Heart right ventricle (tissue), 16 donors: ENCODE measurements around the gene RHO. TPM values are rescaled to one million over a fixed set of nuclear protein-coding genes. Genes with fewer than 3 reads are reported as not detected.

ENCODE experiments used
- ATAC-seq, 8 donors: fragments of 200-7000 bp; cut with Tn5 transposase; one replicate each; pipeline ENCODE4 v1.9.1; 2020; ENCODE audit warnings: mild to moderate bottlenecking in 8 of 8, moderate library complexity in 8 of 8, moderate number of reproducible peaks in 1 of 8
- DNase-seq, 2 donors: peaks; one replicate each; pipeline ENCODE4 v3.0.0-alpha.2; 2020
- H3K27ac ChIP-seq, 10 donors: fragments of 200-600 bp; sonication (generic) in 2 of 10; one replicate each; pipeline versions ENCODE4 v1.5.0 to v1.8.0; 2020 to 2022; ENCODE audit warnings: mild to moderate bottlenecking in 3 of 10
- H3K27me3 ChIP-seq, 7 donors: fragments of 200-600 bp; one replicate each; pipeline ENCODE4 v1.8.0; 2021 to 2022; ENCODE audit warnings: mild to moderate bottlenecking in 2 of 7
- H3K36me3 ChIP-seq, 9 donors: fragments of 200-600 bp; sonication (generic) in 1 of 9; one replicate each; pipeline versions ENCODE4 v1.5.0 to v1.8.0; 2020 to 2022; ENCODE audit warnings: mild to moderate bottlenecking in 2 of 9
- H3K4me1 ChIP-seq, 9 donors: fragments of 200-600 bp; sonication (generic) in 1 of 9; one replicate each; pipeline versions ENCODE4 v1.5.0 to v1.8.0; 2020 to 2022; ENCODE audit warnings: mild to moderate bottlenecking in 4 of 9
- H3K4me3 ChIP-seq, 10 donors: fragments of 200-600 bp; sonication (generic) in 2 of 10; one replicate each; pipeline versions ENCODE4 v1.5.0 to v1.8.0; 2020 to 2022; ENCODE audit warnings: mild to moderate bottlenecking in 7 of 10, moderate library complexity in 2 of 10
- H3K9me3 ChIP-seq, 11 donors: fragments of 200-600 bp in 10 of 11; sonication (generic) in 2 of 11; one replicate each; pipeline versions ENCODE4 v1.5.0 to v1.8.0; 2013 to 2022; ENCODE audit warnings: mild to moderate bottlenecking in 2 of 11, control low read depth in 1 of 11, moderate library complexity in 1 of 11
- CTCF ChIP-seq, 9 donors: fragments of 200-600 bp; sonication (generic) in 2 of 9; IDR thresholded peaks; one replicate each; pipeline versions ENCODE4 v1.5.0 to v1.8.0; 2021 to 2022; ENCODE audit warnings: antibody characterized with exemption in 9 of 9, mild to moderate bottlenecking in 5 of 9, moderate library complexity in 1 of 9
- WGBS, 2 donors: extraction: QIAGEN DNeasy Blood & Tissue Kit; methylation state at CpG; one replicate each; pipeline ENCODE4 v1.1.7; 2013; ENCODE audit warnings: inconsistent platforms in 1 of 2; 5-methylcytosine and 5-hydroxymethylcytosine counted together
- intact Hi-C, 10 donors: fragments of 100-400 bp; cut with DNase I; formaldehyde crosslinking; loops; one replicate each; pipeline versions ENCODE4 v1.11.1 to v1.14.2; 2022
- polyA plus RNA-seq, 2 donors: library from polyadenylated mRNA; stranded (reverse); fragments of 200-250 nt; gene quantifications; one replicate each; pipeline ENCODE4 v1.2.3, GENCODE V29; 2013
- total RNA-seq, 10 donors: library from RNA; stranded (reverse); fragmentation: NEBNext Ultra II Directional in 3 of 10; extraction: Animal tissue kit (Norgen Biotek cat#: 25700) in 3 of 10; gene quantifications; one replicate each; pipeline versions ENCODE4 v1.2.1 to v1.2.4, GENCODE V29; 2021 to 2023
- donor health status: Arrhythmogenic right ventricular cardiomyopathy.
- donor health status: ischemic (EF 13 %, LVEDD 7.1; RV severe dilation, severe dysfunction).
- donor health status: healthy with polysubstance abuse.
- donor health status: DM: no; HTN: yes; CAD: no.
- donor health status: DM: no; HTN: no; CAD: no.
- donor health status: ischemic (EF 25% LVEDD 6.9; RV normal size, moderate dysfunction).
- donor health status: ischemic (EF 25% LVEDD 5.7; RV mildly dilated, moderate dysfunction).
- donor health status: healthy.
- donor health status: DM: yes; HTN: yes; CAD: no.
- donor health status: Ischemic cardiomyopathy.
- donor health status: ischemic (EF 35%, LVEDD 5.7; RV mildly dilated, moderate dysfunction).
- donor health status: nonischemic (EF 11% LVEDD 7.7; RV severe dilation, severe dysfunction).
- donor health status: DM: yes; HTN: yes; CAD: no.
- donor health status: PGD.
- donor health status: ischemic (EF 29% LVEDD 5.4; RV normal size, mild dysfunction).
- donor health status: nonischemic (EF 23%, LVEDD 6.1; RV moderate dilation, normal function).

The RHO gene
- total and polyA plus RNA-seq, 12 donors: not detected

- intact Hi-C loops: loop anchor here in 3 of 10 donors (5.0 kb wide), 2 partner anchors 32 to 37 kb away; no protein-coding TSS in a partner anchor
- Histone ChIP-seq H3K4me1 (peaks cover 33 to 82% (median 66%) of the 10 kb centered on the region in 9 donors), H3K36me3 (peaks cover 0 to 100% (median 26%) of the 10 kb centered on the region in 9 donors), H3K4me3 (no peak overlapping the region), H3K9me3 (no peaks in the 10 kb centered on the region), H3K27ac (peak overlapping the region in 9 of 10 donors; percentile 22 to 86 (median 52)), H3K27me3 (no peaks in the 10 kb centered on the region)
- 92 to 94% methylated on average over 21 of the region's 21 CpGs for WGBS, 2 donors
- peak in 1 of 2 donors; percentile 9 for DNase-seq
- TF ChIP-seq CTCF (IDR thresholded peaks at IDR 0.05): no peak
- ATAC-seq: no peak
These were observed 36.7 kb downstream of the RHO start for GRCh38 chr3:129564981-129565644.

DNA sequence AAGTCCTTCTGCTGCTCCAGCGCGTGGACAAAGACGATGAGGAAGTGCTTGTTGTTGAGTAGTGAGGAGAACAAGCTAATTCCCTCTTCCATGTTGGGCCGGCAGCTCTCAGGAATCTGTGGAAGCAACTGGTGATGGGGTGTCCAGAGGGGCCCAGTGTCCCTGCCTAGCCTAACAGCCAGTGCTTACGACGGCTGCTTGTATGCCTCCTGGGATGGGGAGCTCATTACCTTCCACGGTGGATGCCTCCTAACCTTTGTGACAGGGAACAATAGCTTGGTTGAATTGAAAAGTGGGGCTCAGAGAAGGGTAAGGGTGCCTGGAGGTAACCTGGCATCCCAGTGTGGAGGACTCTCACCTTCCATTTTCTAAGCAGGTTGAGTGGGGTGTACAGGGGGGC lies 37.5 kb downstream of the RHO start:
- H3K36me3 ChIP-seq: peaks cover 0 to 100% (median 31%) of the 10 kb centered on the region in 9 donors
- intact Hi-C loops: no loop called here
- H3K27ac ChIP-seq: peak overlapping the region in 5 of 10 donors; percentile 20 to 84 (median 23)
- H3K9me3 ChIP-seq: no peaks in the 10 kb centered on the region
- peaks cover 25 to 74% (median 58%) of the 10 kb centered on the region in 9 donors for H3K4me1 ChIP-seq
- WGBS, 2 donors: 89 to 93% methylated on average over 7 of the region's 7 CpGs
- ATAC-seq (no peak), DNase-seq (no peak)
- TF ChIP-seq CTCF (IDR thresholded peaks at IDR 0.05): no peak
- H3K4me3 ChIP-seq: no peak overlapping the region
- H3K27me3 ChIP-seq: no peaks in the 10 kb centered on the region

DNA sequence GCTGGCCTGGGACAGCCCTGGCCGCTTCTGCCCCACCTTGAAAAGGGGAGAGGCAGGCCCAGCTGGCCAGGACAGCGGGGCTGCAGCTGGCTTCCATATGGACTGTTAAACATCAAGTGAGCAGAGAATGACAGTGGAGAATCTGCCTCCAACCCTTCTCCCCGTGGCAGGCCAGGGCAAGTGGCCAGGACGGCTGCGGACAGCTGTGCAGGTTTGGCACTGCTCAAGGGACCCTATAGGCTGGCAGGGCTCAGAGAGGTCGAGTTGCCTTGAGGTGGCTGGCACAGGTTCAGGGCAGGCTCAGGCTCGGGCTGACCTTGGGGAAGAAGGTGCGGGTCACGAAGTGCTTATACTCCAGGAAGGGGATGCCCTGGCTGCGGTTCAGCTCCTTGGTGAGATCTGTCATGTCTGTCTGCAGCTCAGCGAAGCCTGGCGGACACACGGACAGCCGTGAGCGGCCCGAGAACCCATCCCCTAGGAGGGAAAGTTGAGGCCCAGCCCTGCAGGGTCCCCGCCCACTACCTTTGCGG lies 38.8 kb downstream of the RHO start:
- no peak for TF ChIP-seq CTCF (IDR thresholded peaks at IDR 0.05)
- Histone ChIP-seq H3K9me3 (no peaks in the 10 kb centered on the region), H3K27me3 (no peaks in the 10 kb centered on the region), H3K27ac (peak overlapping the region in 6 of 10 donors; percentile 0 to 84 (median 28)), H3K4me1 (peaks cover 15 to 60% (median 45%) of the 10 kb centered on the region in 9 donors), H3K36me3 (peaks cover 0 to 100% (median 38%) of the 10 kb centered on the region in 9 donors), H3K4me3 (no peak overlapping the region)
- no peak for DNase-seq
- 61 to 66% methylated on average over 18 of the region's 18 CpGs for WGBS, 2 donors
- intact Hi-C loops: no loop called here
- peak in 4 of 8 donors; percentile 4 to 34 (median 9) for ATAC-seq

- Histone ChIP-seq H3K4me3 (no peak overlapping the region), H3K36me3 (peaks cover 0 to 100% (median 36%) of the 10 kb centered on the region in 9 donors), H3K9me3 (no peaks in the 10 kb centered on the region), H3K27me3 (no peaks in the 10 kb centered on the region), H3K4me1 (peaks cover 15 to 53% (median 38%) of the 10 kb centered on the region in 9 donors), H3K27ac (peak overlapping the region in 4 of 10 donors; percentile 2 to 84 (median 30))
- TF ChIP-seq CTCF (IDR thresholded peaks at IDR 0.05): no peak
- ATAC-seq (no peak), DNase-seq (no peak)
- 57 to 70% methylated on average over 6 of the region's 6 CpGs for WGBS, 2 donors
- intact Hi-C loops: no loop called here
These were observed 39.5 kb downstream of the RHO start for GRCh38 chr3:129567939-129568338.
